H9 (cell line): ENCODE measurements around the gene TBC1D22A. TPM values are rescaled to one million over a fixed set of nuclear protein-coding genes. Genes with fewer than 3 reads are reported as not detected.

Experiments
- DNase-seq: peaks from one replicate; pipeline ENCODE4 v3.0.0-alpha.2; 2017
- H2AFZ ChIP-seq: one replicate; pipeline ENCODE4 v1.6.1; 2013; ENCODE audit warnings: mild to moderate bottlenecking, low read length, control low read depth, moderate library complexity
- H2AK5ac ChIP-seq: 2 replicates; pipeline ENCODE4 v1.6.1; 2013; ENCODE audit warnings: low read length, control low read depth, mixed read lengths; ENCODE audit not compliant: insufficient read length
- H2BK120ac ChIP-seq: one replicate; pipeline ENCODE4 v1.6.1; 2013; ENCODE audit warnings: low read depth, mild to moderate bottlenecking, low read length, control low read depth, inconsistent platforms; ENCODE audit not compliant: poor library complexity, severe bottlenecking
- H2BK12ac ChIP-seq: 2 replicates; pipeline ENCODE4 v1.6.1; 2013; ENCODE audit warnings: low read length, control low read depth, mixed read lengths, low read depth; ENCODE audit not compliant: insufficient read length
- H2BK15ac ChIP-seq: 2 replicates; pipeline ENCODE4 v1.6.1; 2013; ENCODE audit warnings: low read depth, low read length, control low read depth
- H2BK20ac ChIP-seq: one replicate; pipeline ENCODE4 v1.6.1; 2013; ENCODE audit warnings: low read depth, mild to moderate bottlenecking, low read length, control low read depth, inconsistent platforms; ENCODE audit not compliant: poor library complexity, severe bottlenecking
- H2BK5ac ChIP-seq: 2 replicates; pipeline ENCODE4 v1.6.1; 2013; ENCODE audit warnings: low read length, control low read depth, mixed read lengths; ENCODE audit not compliant: insufficient read length
- H3K14ac ChIP-seq: 2 replicates; pipeline ENCODE4 v1.6.1; 2013; ENCODE audit warnings: low read length, control low read depth; ENCODE audit not compliant: insufficient read depth
- H3K18ac ChIP-seq: 2 replicates; pipeline ENCODE4 v1.6.1; 2013; ENCODE audit warnings: low read depth, mild to moderate bottlenecking, mixed read lengths, low read length, control low read depth; ENCODE audit not compliant: insufficient read length
- H3K23ac ChIP-seq: 2 replicates; pipeline ENCODE4 v1.6.1; 2013; ENCODE audit warnings: low read length, control low read depth, mixed read lengths, low read depth; ENCODE audit not compliant: insufficient read length
- H3K23me2 ChIP-seq: 2 replicates; pipeline ENCODE4 v1.6.1; 2013; ENCODE audit warnings: low read depth, mild to moderate bottlenecking, mixed read lengths, low read length, control low read depth; ENCODE audit not compliant: insufficient read length, poor library complexity, severe bottlenecking
- H3K27ac ChIP-seq: 2 replicates; pipeline ENCODE4 v1.5.1; 2013; ENCODE audit warnings: low read length, control low read depth, mixed read lengths, low read depth; ENCODE audit not compliant: insufficient read length
- H3K27me3 ChIP-seq: 2 replicates; pipeline ENCODE4 v1.6.1; 2013; ENCODE audit warnings: low read length, control low read depth, inconsistent platforms; ENCODE audit not compliant: insufficient read depth
- H3K4ac ChIP-seq: 2 replicates; pipeline ENCODE4 v1.6.1; 2013; ENCODE audit warnings: low read depth, mild to moderate bottlenecking, control low read depth, inconsistent platforms, low read length, moderate library complexity
- H3K4me1 ChIP-seq: 2 replicates; pipeline ENCODE4 v1.6.1; 2013; ENCODE audit warnings: low read length, control low read depth, inconsistent platforms; ENCODE audit not compliant: insufficient read depth
- H3K4me2 ChIP-seq: 2 replicates; pipeline ENCODE4 v1.6.1; 2013; ENCODE audit warnings: low read length, control low read depth, mixed read lengths; ENCODE audit not compliant: insufficient read length, insufficient read depth
- H3K56ac ChIP-seq: 2 replicates; pipeline ENCODE4 v1.6.1; 2013; ENCODE audit warnings: low read depth, mild to moderate bottlenecking, mixed read lengths, low read length, control low read depth; ENCODE audit not compliant: insufficient read length
- H3K79me1 ChIP-seq: 2 replicates; pipeline ENCODE4 v1.6.1; 2013; ENCODE audit warnings: low read depth, mild to moderate bottlenecking, moderate library complexity, low read length, control low read depth, inconsistent platforms; ENCODE audit not compliant: insufficient read depth, poor library complexity, severe bottlenecking
- H3K79me2 ChIP-seq: 2 replicates; pipeline ENCODE4 v1.6.1; 2013; ENCODE audit warnings: low read length, control low read depth, inconsistent platforms; ENCODE audit not compliant: insufficient read depth
- H3K9ac ChIP-seq: 2 replicates; pipeline ENCODE4 v1.6.1; 2013; ENCODE audit warnings: low read length, control low read depth, mixed read lengths; ENCODE audit not compliant: insufficient read length; ENCODE audit errors: extremely low read depth
- H3K9me3 ChIP-seq: one replicate; pipeline ENCODE4 v1.6.1; 2013; ENCODE audit warnings: low read depth, low read length, inconsistent platforms; ENCODE audit not compliant: control insufficient read depth
- H3T11ph ChIP-seq: one replicate; pipeline ENCODE4 v1.6.1; 2013; ENCODE audit warnings: mild to moderate bottlenecking, low read length, control low read depth, inconsistent platforms
- H4K20me1 ChIP-seq: one replicate; pipeline ENCODE4 v1.6.1; 2013; ENCODE audit not compliant: control insufficient read depth, insufficient read length, insufficient read depth
- H4K5ac ChIP-seq: 2 replicates; pipeline ENCODE4 v1.6.1; 2013; ENCODE audit warnings: low read depth, mild to moderate bottlenecking, mixed read lengths, low read length, control low read depth; ENCODE audit not compliant: insufficient read length
- H4K8ac ChIP-seq: replicated peaks from 2 replicates; pipeline ENCODE4 v1.6.1; 2013; ENCODE audit warnings: low read length, control low read depth, mixed read lengths, low read depth; ENCODE audit not compliant: insufficient read length
- H4K91ac ChIP-seq: 2 replicates; pipeline ENCODE4 v1.6.1; 2013; ENCODE audit warnings: low read depth, mild to moderate bottlenecking, moderate library complexity, mixed read lengths, low read length, control low read depth; ENCODE audit not compliant: insufficient read length
- H3K27ac Mint-ChIP-seq, 3 experiments: 2 replicates in 2 of 3; 3 replicates in 1 of 3; pipeline ENCODE4 v1.8.0; 2020 to 2021; ENCODE audit warnings: mixed read lengths in 3 of 3, mild to moderate bottlenecking in 1 of 3, moderate library complexity in 1 of 3
- H3K27me3 Mint-ChIP-seq: 2 replicates; pipeline ENCODE4 v1.8.0; 2021; ENCODE audit warnings: low read depth, mild to moderate bottlenecking, moderate library complexity, mixed read lengths
- H3K36me3 Mint-ChIP-seq, 3 experiments: 2 replicates in 2 of 3; 3 replicates in 1 of 3; pipeline ENCODE4 v1.8.0; 2020 to 2021; ENCODE audit warnings: low read depth in 3 of 3, mixed read lengths in 3 of 3; ENCODE audit not compliant: insufficient read depth in 1 of 3
- H3K4me1 Mint-ChIP-seq, 2 experiments: 2 replicates each; pipeline ENCODE4 v1.8.0; 2020; ENCODE audit warnings: mixed read lengths in 2 of 2
- H3K4me3 Mint-ChIP-seq, 2 experiments: 2 replicates in 1 of 2; 3 replicates in 1 of 2; pipeline ENCODE4 v1.8.0; 2020 to 2021; ENCODE audit warnings: mild to moderate bottlenecking in 2 of 2, mixed read lengths in 2 of 2, moderate library complexity in 1 of 2
- H3K9me3 Mint-ChIP-seq, 2 experiments: 2 replicates in 1 of 2; 3 replicates in 1 of 2; pipeline ENCODE4 v1.8.0; 2020; ENCODE audit warnings: mild to moderate bottlenecking in 2 of 2, mixed read lengths in 2 of 2, moderate library complexity in 1 of 2
- CTCF ChIP-seq: fragments of 200-600 bp; sonication (generic); conservative IDR thresholded peaks from 3 replicates; pipeline ENCODE4 v1.8.0; 2021; ENCODE audit warnings: antibody characterized with exemption, mild to moderate bottlenecking
- WGBS: extraction: QIAGEN DNeasy Blood & Tissue Kit; methylation state at CpG from one replicate; pipeline ENCODE4 v1.1.7; 2013; ENCODE audit warnings: missing lambda C conversion rate, low lambda C conversion rate, mixed read lengths; ENCODE audit not compliant: insufficient read length; ENCODE audit errors: extremely low coverage; 5-methylcytosine and 5-hydroxymethylcytosine counted together
- total RNA-seq: library from RNA; stranded (reverse); gene quantifications from 2 replicates; pipeline ENCODE4 v1.2.1, GENCODE V29; 2021

The TBC1D22A gene
- total RNA-seq, 1 experiment from 2014 or later, result 20.8 TPM

GRCh38 chr22:46815132-46815531 lies 52.7 kb downstream of the TBC1D22A start:
- WGBS, result no CpG with 5 or more reads among the region's 12 CpGs

More at GRCh38 chr22:46815132-46815531, 52.7 kb downstream of the TBC1D22A start:
- Histone ChIP-seq H2BK5ac (no peak overlapping the region), H4K8ac (no peak overlapping the region), H3K56ac (no peak overlapping the region), H3K27me3 (no peaks in the 10 kb centered on the region), H4K20me1 (peaks cover 3% of the 10 kb centered on the region), H3K23me2 (no peaks in the 10 kb centered on the region), H3K4me1 (no peaks in the 10 kb centered on the region), H3K27ac (no peak overlapping the region), H3K18ac (no peak overlapping the region), H3K4me2 (no peak overlapping the region), H3K14ac (no peak overlapping the region), H3K9ac (no peak overlapping the region), H3K79me2 (no peaks in the 10 kb centered on the region; the same call in 1 of the 2 replicates), H3T11ph (no peak overlapping the region), H2BK120ac (no peak overlapping the region), H3K79me1 (no peaks in the 10 kb centered on the region), H2BK15ac (no peak overlapping the region), H3K4ac (no peak overlapping the region), H4K5ac (no peak overlapping the region), H3K23ac (no peak overlapping the region), H2BK12ac (no peak overlapping the region), H2AFZ (no peak overlapping the region), H2BK20ac (no peak overlapping the region), H2AK5ac (no peak overlapping the region), H3K9me3 (no peaks in the 10 kb centered on the region), H4K91ac (no peak overlapping the region)
- H3K36me3 Mint-ChIP-seq, result peaks cover 3 to 9% (median 6%) of the 10 kb centered on the region in 3 experiments
- no peak for DNase-seq
- H3K4me3 Mint-ChIP-seq, result no peak overlapping the region
- H3K4me1 Mint-ChIP-seq, result peaks cover 9 to 15% of the 10 kb centered on the region in 2 experiments
- TF ChIP-seq CTCF, result no peak
- no peaks in the 10 kb centered on the region for H3K9me3 Mint-ChIP-seq
- H3K27me3 Mint-ChIP-seq, result no peaks in the 10 kb centered on the region
- H3K27ac Mint-ChIP-seq, result peak overlapping the region; percentile 2 to 12 (median 3); a peak in 1 of 7 replicates
